Upper lobe of left lung (tissue), 4 donors: ENCODE measurements around the gene GPR89A.

Experiments
- EP300 ChIP-seq, 4 donors: sonication (generic); formaldehyde crosslinking; IDR thresholded peaks; one replicate each; pipeline ENCODE4 v1.5.1; 2017; ENCODE audit warnings: antibody characterized with exemption in 4 of 4, control low read depth in 2 of 4
- POLR2A ChIP-seq, 4 donors: fragments of 450-650 bp; IDR thresholded peaks; one replicate each; pipeline ENCODE4 v1.5.1; 2016 to 2017; ENCODE audit warnings: antibody characterized with exemption in 4 of 4, mild to moderate bottlenecking in 2 of 4
- POLR2AphosphoS5 ChIP-seq, 2 donors: sonication (generic); formaldehyde crosslinking; IDR thresholded peaks; one replicate each; pipeline ENCODE4 v1.5.1; 2017; ENCODE audit warnings: antibody characterized with exemption in 2 of 2
- TF ChIP-seq, protein P1 (sequence below), 6 experiments: fragments of 450-650 bp in 4 of 6; fragments of 200-600 bp in 2 of 6; sonication (generic) in 2 of 6; IDR thresholded peaks; one replicate each; pipeline ENCODE4 v1.5.1; 2016 to 2019; ENCODE audit warnings: antibody characterized with exemption in 6 of 6

DNA sequence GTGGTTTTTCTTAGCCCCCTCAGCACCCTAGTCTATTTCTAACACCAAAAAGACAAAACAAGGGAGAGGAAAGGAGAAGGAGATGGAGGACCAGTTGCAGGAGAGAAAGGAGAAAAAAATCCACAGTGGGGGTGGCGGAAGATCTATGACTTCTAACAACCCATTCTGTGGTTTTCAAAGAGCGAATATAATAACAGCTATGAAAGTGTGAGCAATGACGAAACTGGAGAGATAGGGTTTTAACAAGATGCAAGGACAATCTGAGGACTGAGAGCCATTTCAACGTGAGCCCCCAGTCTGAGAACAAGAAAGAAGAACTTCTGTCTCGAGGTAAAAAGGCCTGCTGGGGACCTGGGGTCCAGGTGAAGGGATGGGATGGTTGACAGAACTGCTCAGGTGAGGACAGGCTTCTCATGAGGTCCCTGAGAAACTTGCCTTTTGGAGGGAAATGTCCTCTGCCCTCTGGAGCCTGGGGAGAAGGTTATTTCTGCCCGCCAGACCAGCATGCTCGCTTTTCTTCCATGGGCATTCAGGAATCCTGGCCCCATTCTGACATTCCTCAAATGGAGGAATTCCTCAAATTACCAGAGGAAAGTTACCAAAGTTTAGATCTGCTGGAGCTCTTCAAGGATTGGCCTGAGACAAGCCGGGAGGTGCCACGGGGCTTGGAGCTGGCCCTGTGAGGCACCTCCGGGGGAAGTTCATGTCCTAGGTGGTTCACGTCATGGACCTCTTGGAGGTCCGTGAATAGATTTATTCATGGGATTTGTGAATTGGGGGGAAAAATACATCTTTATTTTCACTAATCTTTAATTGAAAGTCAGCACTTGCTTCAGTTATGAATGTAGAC is 111.7 kb downstream of the GPR89A start, which contains the start of gene CD160:
- TF ChIP-seq, protein P1, sequence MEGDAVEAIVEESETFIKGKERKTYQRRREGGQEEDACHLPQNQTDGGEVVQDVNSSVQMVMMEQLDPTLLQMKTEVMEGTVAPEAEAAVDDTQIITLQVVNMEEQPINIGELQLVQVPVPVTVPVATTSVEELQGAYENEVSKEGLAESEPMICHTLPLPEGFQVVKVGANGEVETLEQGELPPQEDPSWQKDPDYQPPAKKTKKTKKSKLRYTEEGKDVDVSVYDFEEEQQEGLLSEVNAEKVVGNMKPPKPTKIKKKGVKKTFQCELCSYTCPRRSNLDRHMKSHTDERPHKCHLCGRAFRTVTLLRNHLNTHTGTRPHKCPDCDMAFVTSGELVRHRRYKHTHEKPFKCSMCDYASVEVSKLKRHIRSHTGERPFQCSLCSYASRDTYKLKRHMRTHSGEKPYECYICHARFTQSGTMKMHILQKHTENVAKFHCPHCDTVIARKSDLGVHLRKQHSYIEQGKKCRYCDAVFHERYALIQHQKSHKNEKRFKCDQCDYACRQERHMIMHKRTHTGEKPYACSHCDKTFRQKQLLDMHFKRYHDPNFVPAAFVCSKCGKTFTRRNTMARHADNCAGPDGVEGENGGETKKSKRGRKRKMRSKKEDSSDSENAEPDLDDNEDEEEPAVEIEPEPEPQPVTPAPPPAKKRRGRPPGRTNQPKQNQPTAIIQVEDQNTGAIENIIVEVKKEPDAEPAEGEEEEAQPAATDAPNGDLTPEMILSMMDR (IDR thresholded peaks at IDR 0.05) = no peak
- TF ChIP-seq POLR2A (IDR thresholded peaks at IDR 0.05) (no peak), EP300 (IDR thresholded peaks at IDR 0.05) (no peak), POLR2AphosphoS5 (IDR thresholded peaks at IDR 0.05) (no peak)
